Stimulated activated CD8-positive, alpha-beta memory T cell treated with anti-CD3 and anti-CD28 coated beads, Interleukin-4, amount 100 ng/mL, for 1 hour (primary cell): ENCODE results near the gene SH3PXD2B.
"Not testable (repeated sequence)": the region's sequence is repeated elsewhere in the genome, so short reads cannot be mapped to it uniquely, and the experiment has no call there.

Experiments used
- DNase-seq, 2 donors: peaks; one replicate each; pipeline ENCODE4 v3.0.0-alpha.2; 2020; ENCODE audit warnings: low read depth in 2 of 2, low spot score in 1 of 2

SH3PXD2B gene

DNA sequence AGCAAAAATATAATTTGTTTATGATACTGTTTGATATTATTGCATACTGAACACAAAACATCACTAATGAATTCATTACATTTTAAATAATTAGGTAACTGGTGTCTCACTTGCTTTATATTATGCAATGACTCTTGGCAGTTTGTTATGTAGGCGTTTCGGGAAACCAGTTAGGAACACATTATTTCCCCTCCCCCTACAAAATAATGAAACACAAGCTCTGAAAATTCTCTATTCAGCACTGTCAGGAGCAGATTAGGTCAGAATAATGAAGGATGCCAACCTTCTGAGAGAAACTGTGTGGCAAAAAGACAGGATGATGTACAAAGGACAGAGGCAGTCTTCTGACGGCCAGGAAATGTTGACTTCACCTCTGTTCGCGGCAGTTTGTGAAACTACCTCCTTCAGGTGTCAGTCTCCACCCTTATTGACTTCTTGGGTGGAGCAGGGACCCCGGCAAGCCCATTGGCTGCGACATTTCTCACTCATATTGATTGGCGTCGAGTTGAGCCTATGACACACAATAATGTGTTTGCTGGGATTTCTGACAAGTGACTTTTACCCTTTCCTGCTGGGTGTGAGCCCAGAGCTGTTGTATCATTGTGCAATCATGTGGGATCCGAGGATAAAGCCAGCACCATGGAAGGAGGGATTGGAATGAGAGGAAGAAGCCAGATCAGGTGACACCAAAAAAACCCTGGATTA, 33.9 kb downstream of the SH3PXD2B start:
- no peak for DNase-seq

DNA sequence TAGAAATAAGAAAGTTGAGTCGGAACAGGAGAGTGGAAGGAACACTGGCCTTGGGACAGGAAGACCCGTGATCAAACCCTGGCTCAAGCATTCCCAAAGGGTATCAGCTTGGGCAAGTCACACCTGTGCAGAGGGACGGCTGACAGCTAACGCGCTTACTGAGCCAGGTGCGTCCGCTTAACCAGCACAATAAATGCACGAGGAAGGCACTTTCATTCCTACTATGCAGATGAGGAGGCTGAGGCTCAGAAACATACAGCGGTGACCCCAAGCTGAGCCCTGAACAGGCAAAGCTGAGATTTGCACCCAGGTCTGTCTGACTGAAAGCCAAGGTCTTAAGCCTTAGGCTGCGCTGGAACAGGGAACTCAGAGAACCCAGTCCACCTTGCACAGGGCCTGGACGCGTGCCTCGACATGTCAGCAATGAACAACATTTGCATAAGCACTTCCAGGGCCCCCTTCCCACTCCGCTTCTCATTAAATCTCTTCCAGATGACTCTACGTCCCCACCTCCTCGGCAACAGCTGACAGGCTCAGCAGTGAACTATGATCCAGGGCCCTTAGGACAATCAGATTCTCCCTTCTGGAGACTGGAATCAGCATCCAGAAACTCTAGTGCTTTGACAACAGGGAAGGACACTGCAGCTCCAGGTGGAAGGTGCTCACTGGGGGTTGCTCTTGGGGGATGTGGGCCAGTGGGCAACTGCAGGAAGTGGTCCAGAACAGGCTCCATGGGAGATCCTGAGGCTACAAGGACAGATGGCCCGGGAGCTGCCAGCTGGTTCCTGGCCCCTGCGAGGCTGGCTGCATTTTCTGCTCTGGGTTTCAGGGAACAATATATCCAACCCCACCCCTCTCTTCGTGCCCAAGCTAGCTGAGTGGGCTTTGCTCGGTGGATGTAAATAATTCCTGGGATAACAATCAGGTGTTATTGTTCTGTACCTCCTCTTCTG, 35.2 kb downstream of the SH3PXD2B start:
- DNase-seq = no peak

GRCh38 chr5:172417983-172418630, 36.2 kb downstream of the SH3PXD2B start:
- DNase-seq = no peak

- no peak for DNase-seq
Observed at GRCh38 chr5:172417130-172417841, 37.0 kb downstream of the SH3PXD2B start.

- no peak for DNase-seq
Observed at GRCh38 chr5:172415362-172416275, 38.7 kb downstream of the SH3PXD2B start.

- no peak for DNase-seq
Observed at GRCh38 chr5:172414531-172415361, 39.6 kb downstream of the SH3PXD2B start.

DNA sequence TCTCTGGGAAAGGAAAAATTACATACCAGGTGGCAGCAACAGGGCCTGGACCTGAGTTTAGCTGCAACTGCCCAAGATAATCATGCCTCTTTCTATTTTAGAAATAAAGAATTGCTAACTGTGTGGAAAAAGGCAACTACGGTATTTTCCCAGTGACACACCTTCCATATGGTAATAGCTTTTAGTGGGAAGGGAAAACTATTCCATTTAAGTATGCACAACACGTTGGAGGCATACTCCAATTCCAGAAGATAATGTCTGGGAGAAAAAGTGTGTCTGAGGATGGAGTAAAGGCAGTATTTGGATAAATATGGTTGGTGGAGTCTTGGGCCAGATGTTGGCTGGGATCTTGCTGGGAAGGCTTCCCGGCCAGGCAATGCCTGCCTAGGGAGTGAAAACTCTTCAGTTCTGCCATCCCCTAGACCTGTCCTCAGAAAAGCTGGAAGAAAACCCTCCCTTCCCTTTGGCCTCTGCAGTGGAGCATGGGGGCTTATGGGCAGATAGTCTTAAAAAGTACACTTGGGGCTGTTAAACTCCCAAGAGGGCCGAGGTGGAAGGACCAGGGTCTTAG, 40.6 kb downstream of the SH3PXD2B start:
- DNase-seq = no peak

GRCh38 chr5:172412724-172413286, 41.5 kb downstream of the SH3PXD2B start:
- no peak for DNase-seq

DNA sequence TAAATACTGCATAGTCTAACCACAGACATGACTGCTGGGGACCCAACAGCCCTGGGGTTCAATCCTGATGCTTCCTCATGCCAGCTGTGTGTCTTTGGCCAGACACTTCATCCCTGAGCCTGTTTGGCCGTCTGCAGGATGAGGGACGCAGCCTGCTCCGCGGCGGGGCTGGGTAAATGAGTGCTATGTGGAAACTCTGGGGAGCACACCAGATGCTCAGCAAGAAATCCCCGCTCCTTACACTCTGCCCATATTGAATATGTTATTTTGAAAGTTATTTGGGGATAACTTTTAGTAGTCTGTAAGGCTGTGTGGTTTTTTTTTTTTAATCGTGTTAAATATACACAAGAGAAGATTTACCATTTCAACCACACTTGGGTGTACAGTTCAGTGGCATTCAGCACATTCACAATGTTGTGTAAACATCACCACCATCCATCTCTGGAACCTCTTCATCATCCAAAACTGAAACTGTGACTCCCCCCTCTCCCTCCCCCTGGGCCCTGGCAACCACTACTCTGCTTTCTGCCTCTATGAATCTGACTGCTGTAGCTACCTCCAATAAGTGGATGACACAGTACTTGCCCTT, 42.7 kb downstream of the SH3PXD2B start:
- DNase-seq = no peak

GRCh38 chr5:172410662-172411483, 43.5 kb downstream of the SH3PXD2B start:
- no peak for DNase-seq

DNA sequence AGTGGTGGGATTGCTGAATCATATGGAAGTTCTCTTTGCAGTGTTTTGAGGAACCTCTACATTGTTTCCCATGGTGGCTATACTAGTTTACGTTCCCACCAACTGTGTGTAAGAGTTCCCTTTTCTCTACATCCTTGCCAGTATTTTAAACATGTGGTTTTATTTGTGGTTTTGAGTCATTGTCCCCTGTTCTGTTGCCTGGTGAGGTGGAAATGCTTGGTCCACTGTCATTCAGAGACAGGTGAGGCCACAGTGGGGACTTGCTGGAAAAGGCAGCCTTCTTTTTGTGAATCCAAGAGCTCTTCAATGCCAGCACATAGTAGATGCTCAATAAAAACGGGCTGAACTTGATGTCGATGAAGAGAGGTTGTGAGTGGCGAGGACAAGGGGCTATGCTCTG, 44.2 kb downstream of the SH3PXD2B start:
- no peak for DNase-seq

DNA sequence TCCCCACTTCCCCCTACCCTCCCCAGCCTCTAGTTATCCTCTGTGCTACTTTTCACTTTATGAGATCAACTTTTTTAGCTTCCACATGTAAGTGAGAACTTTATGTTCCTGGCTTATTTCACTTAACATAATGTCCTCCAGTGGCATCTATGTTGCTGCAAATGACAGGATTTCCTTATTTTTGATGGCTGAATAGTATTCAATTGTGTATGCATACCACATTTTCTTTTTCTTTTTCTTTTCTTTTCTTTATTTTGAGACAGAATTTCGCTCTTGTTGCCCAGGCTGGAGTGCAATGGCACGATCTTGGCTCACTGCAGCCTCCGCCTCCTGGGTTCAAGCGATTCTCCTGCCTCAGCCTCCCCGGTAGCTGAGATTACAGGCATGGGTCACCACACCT, 44.8 kb downstream of the SH3PXD2B start:
- not testable (repeated sequence) for DNase-seq

- DNase-seq = no peak
Observed at GRCh38 chr5:172407822-172408221, 46.5 kb downstream of the SH3PXD2B start.

DNA sequence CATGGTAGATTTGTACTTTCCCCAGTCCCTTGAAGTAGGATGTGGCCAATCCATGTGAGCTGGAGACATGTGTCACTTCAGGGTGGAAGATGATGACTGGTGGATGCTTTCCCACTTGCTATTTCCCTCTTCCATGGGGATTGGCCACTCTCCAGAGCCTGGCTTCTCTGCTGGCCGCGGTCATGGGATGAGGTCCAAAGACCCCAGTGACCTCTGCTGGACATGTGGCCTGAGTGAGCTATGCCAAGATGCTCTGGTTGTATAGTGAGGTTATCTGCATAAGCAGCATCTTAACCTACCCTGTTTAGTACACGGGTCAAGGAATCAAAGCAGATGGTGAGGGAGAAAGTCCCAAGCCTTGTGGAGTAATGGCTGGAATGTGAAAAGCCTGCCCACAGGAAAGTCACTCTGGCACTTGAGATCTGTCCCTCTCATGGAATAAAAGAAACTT, 47.1 kb downstream of the SH3PXD2B start:
- DNase-seq = no peak

DNA sequence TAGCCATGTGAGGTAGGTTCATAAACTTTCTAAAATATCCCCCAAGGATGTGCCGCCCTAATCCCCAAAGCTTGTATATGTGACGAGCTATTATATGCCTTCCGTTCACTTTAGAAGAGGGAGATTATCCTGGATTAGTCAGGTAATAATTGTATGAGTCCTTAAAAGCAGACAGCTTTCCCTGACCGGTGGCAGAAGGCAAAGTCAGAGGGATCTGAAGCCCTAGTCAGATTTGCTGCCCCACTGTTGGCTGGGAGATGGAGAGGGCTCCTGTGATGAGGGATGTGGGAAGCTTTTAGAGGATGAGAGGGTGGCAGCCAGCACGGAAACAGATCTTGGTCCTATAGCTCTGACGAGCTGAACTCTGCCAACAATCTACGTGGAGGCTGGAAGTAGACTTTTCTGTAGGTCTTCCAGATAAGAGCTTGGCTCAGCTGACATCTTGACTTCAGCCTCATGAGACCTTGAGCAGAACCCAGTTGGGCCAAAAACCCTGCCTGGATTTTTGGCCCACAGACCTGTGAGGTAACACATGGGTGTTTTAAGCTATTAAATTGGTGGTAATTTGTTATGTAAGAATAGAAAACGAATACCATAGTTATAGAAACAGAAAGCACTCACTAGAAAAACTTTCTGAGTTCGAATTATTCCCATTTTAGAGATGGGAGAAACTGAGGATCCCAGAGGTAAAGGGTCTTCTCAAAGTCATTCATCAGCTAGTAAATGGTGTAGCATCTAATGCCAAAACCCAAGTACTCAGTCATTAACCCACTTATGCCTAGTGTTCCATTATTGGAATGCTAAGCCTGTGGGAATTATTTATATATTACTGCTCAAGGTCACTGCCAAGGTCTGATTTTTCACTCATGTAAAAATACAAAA, 48.9 kb downstream of the SH3PXD2B start:
- no peak for DNase-seq

DNA sequence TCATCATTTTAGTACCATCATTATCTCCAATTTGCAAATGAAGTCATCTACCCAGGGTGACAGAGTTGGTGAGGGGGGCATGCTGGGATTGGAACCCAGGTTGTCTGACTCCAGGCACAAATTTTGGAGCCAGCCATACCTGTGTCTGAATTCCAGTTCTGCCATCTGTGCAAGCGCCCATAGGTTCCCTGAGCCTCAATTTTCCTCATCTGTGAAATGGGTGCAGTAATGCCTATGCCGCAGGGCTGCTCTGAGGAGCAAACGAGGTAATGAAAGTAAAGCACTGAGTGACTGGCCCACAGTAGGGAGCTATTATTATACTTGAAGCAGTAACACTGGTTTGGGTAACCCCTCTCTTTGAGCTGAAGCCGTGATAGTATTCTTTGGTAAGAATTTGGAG, 49.6 kb downstream of the SH3PXD2B start:
- DNase-seq = no peak
